OCI-M2 (cell line): ENCODE data around the gene EHMT1.

ENCODE experiments used
- DNase-seq: peaks from one replicate; lab custom pipeline; 2025; ENCODE audit not compliant: unreplicated experiment; lab: John Stamatoyannopoulos, UW

EHMT1 gene

GRCh38 chr9:137817236-137818200 lies 198.7 kb downstream of the EHMT1 start:
- no peak for DNase-seq

GRCh38 chr9:137818286-137818685 lies 199.5 kb downstream of the EHMT1 start:
- DNase-seq, result no peak

GRCh38 chr9:137820161-137820855 lies 201.5 kb downstream of the EHMT1 start:
- no peak for DNase-seq

- DNase-seq, result no peak
Measured at GRCh38 chr9:137823986-137824771, 205.4 kb downstream of the EHMT1 start.

- no peak for DNase-seq
Measured at GRCh38 chr9:137825324-137825989, 206.7 kb downstream of the EHMT1 start.

GRCh38 chr9:137827908-137828526 lies 209.2 kb downstream of the EHMT1 start:
- no peak for DNase-seq

- no peak for DNase-seq
Measured at GRCh38 chr9:137828527-137829259, 209.9 kb downstream of the EHMT1 start.

- DNase-seq, result no peak
Measured at GRCh38 chr9:137829260-137829996, 210.6 kb downstream of the EHMT1 start.

- no peak for DNase-seq
Measured at GRCh38 chr9:137832191-137832700, 213.4 kb downstream of the EHMT1 start.

GRCh38 chr9:137832830-137833590 lies 214.2 kb downstream of the EHMT1 start:
- DNase-seq, result no peak

- no peak for DNase-seq
Measured at GRCh38 chr9:137833721-137834613, 215.2 kb downstream of the EHMT1 start.

GRCh38 chr9:137834846-137835546 lies 216.2 kb downstream of the EHMT1 start:
- DNase-seq, result no peak

- no peak for DNase-seq
Measured at GRCh38 chr9:137836151-137836830, 217.5 kb downstream of the EHMT1 start.

GRCh38 chr9:137836831-137837241 lies 218.0 kb downstream of the EHMT1 start:
- no peak for DNase-seq

- DNase-seq, result no peak
Measured at GRCh38 chr9:137837345-137838278, 218.8 kb downstream of the EHMT1 start.
